Adrenal gland (tissue), 12 donors: ENCODE results near the gene ZDHHC19. TPM values are rescaled to one million over a fixed set of nuclear protein-coding genes. Genes with fewer than 3 reads are reported as not detected.
"Not testable (repeated sequence)": the region's sequence is repeated elsewhere in the genome, so short reads cannot be mapped to it uniquely, and the experiment has no call there.

Experiments
- DNase-seq, 7 donors: peaks; one replicate each; pipeline ENCODE4 v3.0.0-alpha.2; 2019 to 2020
- H3K27ac ChIP-seq, 5 donors: fragments of 200-600 bp; sonication (generic) in 4 of 5; 1 replicate in 3 of 5; 2 replicates in 2 of 5; pipeline versions ENCODE4 v1.5.1 to v1.8.0; 2016 to 2020; ENCODE audit warnings: mild to moderate bottlenecking in 1 of 5
- H3K27me3 ChIP-seq: fragments of 200-600 bp; 2 replicates; pipeline ENCODE4 v1.8.0; 2021
- H3K36me3 ChIP-seq, 2 donors: fragments of 200-600 bp; replicated peaks in 1 of 2; 1 replicate in 1 of 2; 2 replicates in 1 of 2; pipeline versions ENCODE4 v1.5.1 to v1.8.0; 2018 to 2022
- H3K4me1 ChIP-seq, 2 donors: fragments of 200-600 bp; replicated peaks in 1 of 2; 1 replicate in 1 of 2; 2 replicates in 1 of 2; pipeline versions ENCODE4 v1.5.1 to v1.8.0; 2018 to 2021
- H3K4me3 ChIP-seq, 4 donors: fragments of 200-600 bp; sonication (generic) in 3 of 4; one replicate each; pipeline ENCODE4 v1.5.1; 2016 to 2018
- H3K9me3 ChIP-seq, 3 donors: fragments of 200-600 bp; sonication (generic) in 1 of 3; replicated peaks in 1 of 3; 1 replicate in 2 of 3; 2 replicates in 1 of 3; pipeline versions ENCODE4 v1.5.1 to v1.8.0; 2016 to 2021
- POLR2A ChIP-seq, 2 donors: fragments of 450-650 bp; IDR thresholded peaks; one replicate each; pipeline ENCODE4 v1.6.1; 2017; ENCODE audit warnings: antibody characterized with exemption in 2 of 2, mild to moderate bottlenecking in 2 of 2, moderate library complexity in 1 of 2
- WGBS, 4 donors: extraction: QIAGEN DNeasy Blood & Tissue Kit in 2 of 4; methylation state at CpG; one replicate each; pipeline versions ENCODE4 v1.1.5 to v1.1.7; 2013 to 2017; 5-methylcytosine and 5-hydroxymethylcytosine counted together
- intact Hi-C, 2 donors: fragments of 100-400 bp; cut with DNase I; formaldehyde crosslinking; loops; one replicate each; pipeline versions ENCODE4 v1.14.1 to v1.15.0; 2022 to 2023
- polyA plus RNA-seq, 3 donors: library from polyadenylated mRNA; stranded (reverse); fragments of 200-250 nt in 2 of 3; fragments of 350-450 nt in 1 of 3; fragmentation: Illumina TruSeq in 1 of 3; extraction: RNeasy Lipid Tissue Mini Kit (QIAGEN cat#74804) in 1 of 3; gene quantifications; one replicate each; pipeline ENCODE4 v1.2.3, GENCODE V29; 2013 to 2014
- total RNA-seq, 9 donors: library from RNA; depleted of rRNA in 4 of 9; stranded (reverse); fragments of >200 nt in 4 of 9; fragments of 120-200 nt in 1 of 9; fragmentation: NEBNext Ultra II Directional in 1 of 9; extraction: Animal tissue kit (Norgen Biotek cat#: 25700) in 1 of 9; gene quantifications; one replicate each; pipeline versions ENCODE4 v1.1.0 to v1.2.4, GENCODE V29; 2013 to 2023
- TF ChIP-seq, protein P1 (sequence below), 6 experiments: fragments of 450-650 bp in 4 of 6; fragments of 200-600 bp in 2 of 6; sonication (generic) in 1 of 6; IDR thresholded peaks; 1 replicate in 5 of 6; 2 replicates in 1 of 6; pipeline versions ENCODE4 v1.5.1 to v1.8.0; 2016 to 2021; ENCODE audit warnings: antibody characterized with exemption in 6 of 6, mild to moderate bottlenecking in 2 of 6, moderate library complexity in 1 of 6
- donor health status: healthy with polysubstance abuse.
- donor health status: Bipolar disorder and iron deficiency.
- donor health status: DM: yes; HTN: yes; CAD: no.
- donor health status: DM: no; HTN: no; CAD: no.
- donor health status: DM: no; HTN: no; CAD: no.
- donor health status: DM: yes; HTN: yes; CAD: no.

ZDHHC19 gene
- total and polyA plus RNA-seq, 12 donors: 3.0 to 59.2 (median 7.4) TPM; not detected in 1

- Histone ChIP-seq H3K36me3 (no peaks in the 10 kb centered on the region), H3K27me3 (no peaks in the 10 kb centered on the region), H3K9me3 (no peaks in the 10 kb centered on the region), H3K27ac (peak overlapping the region in 1 of 5 donors; percentile 62), H3K4me1 (no peaks in the 10 kb centered on the region), H3K4me3 (no peak overlapping the region)
- peak in 1 of 7 donors; percentile 69 for DNase-seq
- intact Hi-C loops: no loop called here
- TF ChIP-seq POLR2A (IDR thresholded peaks at IDR 0.05): no peak
- TF ChIP-seq, protein P1, sequence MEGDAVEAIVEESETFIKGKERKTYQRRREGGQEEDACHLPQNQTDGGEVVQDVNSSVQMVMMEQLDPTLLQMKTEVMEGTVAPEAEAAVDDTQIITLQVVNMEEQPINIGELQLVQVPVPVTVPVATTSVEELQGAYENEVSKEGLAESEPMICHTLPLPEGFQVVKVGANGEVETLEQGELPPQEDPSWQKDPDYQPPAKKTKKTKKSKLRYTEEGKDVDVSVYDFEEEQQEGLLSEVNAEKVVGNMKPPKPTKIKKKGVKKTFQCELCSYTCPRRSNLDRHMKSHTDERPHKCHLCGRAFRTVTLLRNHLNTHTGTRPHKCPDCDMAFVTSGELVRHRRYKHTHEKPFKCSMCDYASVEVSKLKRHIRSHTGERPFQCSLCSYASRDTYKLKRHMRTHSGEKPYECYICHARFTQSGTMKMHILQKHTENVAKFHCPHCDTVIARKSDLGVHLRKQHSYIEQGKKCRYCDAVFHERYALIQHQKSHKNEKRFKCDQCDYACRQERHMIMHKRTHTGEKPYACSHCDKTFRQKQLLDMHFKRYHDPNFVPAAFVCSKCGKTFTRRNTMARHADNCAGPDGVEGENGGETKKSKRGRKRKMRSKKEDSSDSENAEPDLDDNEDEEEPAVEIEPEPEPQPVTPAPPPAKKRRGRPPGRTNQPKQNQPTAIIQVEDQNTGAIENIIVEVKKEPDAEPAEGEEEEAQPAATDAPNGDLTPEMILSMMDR (IDR thresholded peaks at IDR 0.05): no peak
- 52 to 69% (median 53%) methylated on average over 30 to 31 of the region's 31 CpGs for WGBS, 4 donors
These were observed 24.3 kb downstream of the ZDHHC19 start for GRCh38 chr3:196186651-196187573.

DNA sequence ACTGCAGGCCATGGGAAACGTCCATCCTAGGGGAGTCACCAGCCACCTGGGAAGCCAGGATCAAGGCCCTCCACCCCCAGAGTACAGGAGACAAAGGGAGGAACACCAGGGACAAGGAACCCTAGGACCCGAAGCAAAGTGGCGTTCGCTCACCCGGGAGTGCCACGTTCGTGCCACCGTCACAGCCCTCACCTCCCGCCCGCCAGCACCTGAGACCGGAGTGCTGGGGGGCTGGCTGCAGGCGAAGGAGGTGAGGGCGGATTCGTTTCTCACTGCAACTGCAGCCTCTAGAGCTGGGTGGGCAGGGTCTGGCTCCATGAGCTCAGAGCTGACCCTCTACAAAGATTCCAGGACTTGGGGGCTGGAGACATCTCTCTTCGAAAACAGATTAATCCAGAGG, 26.3 kb downstream of the ZDHHC19 start:
- Histone ChIP-seq H3K4me3 (no peak overlapping the region), H3K4me1 (no peaks in the 10 kb centered on the region), H3K9me3 (no peaks in the 10 kb centered on the region), H3K36me3 (no peaks in the 10 kb centered on the region), H3K27ac (no peak overlapping the region), H3K27me3 (no peaks in the 10 kb centered on the region)
- WGBS, 4 donors: 88 to 96% (median 92%) methylated on average over 14 to 15 of the region's 15 CpGs
- no peak for TF ChIP-seq POLR2A (IDR thresholded peaks at IDR 0.05)
- TF ChIP-seq, protein P1 (IDR thresholded peaks at IDR 0.05): no peak
- no peak for DNase-seq
- intact Hi-C loops: no loop called here

DNA sequence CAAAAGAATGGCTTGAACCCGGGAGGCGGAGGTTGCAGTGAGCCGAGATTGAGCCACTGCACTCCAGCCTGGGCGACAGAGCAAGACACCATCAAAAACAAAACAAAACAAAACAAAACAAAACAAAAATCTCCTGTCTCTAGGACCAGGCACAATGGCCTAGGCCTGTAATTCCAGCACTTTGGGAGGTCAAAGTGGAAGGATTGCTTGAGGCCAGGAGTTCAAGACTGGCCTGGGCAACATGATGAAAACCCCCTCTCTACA, 27.1 kb downstream of the ZDHHC19 start:
- DNase-seq: not testable (repeated sequence)
- 85 to 94% (median 89%) methylated on average over 4 of the region's 4 CpGs for WGBS, 4 donors

GRCh38 chr3:196181127-196181546, 30.1 kb downstream of the ZDHHC19 start:
- WGBS, 4 donors: 70 to 83% (median 75%) methylated on average over 10 of the region's 10 CpGs
- TF ChIP-seq POLR2A (IDR thresholded peaks at IDR 0.05): no peak
- TF ChIP-seq, protein P1 (IDR thresholded peaks at IDR 0.05): no peak
- H3K27ac ChIP-seq: no peak overlapping the region
- H3K4me3 ChIP-seq: no peak overlapping the region
- no peaks in the 10 kb centered on the region for H3K27me3 ChIP-seq
- no peaks in the 10 kb centered on the region for H3K36me3 ChIP-seq
- DNase-seq: no peak
- no peaks in the 10 kb centered on the region for H3K9me3 ChIP-seq
- H3K4me1 ChIP-seq: no peaks in the 10 kb centered on the region
- intact Hi-C loops: no loop called here

More for the DNA sequence above, 27.1 kb downstream of the ZDHHC19 start:
- intact Hi-C loops, H3K4me3 ChIP-seq, H3K36me3 ChIP-seq, H3K4me1 ChIP-seq, H3K9me3 ChIP-seq, H3K27ac ChIP-seq, H3K27me3 ChIP-seq: not testable (repeated sequence)

DNA sequence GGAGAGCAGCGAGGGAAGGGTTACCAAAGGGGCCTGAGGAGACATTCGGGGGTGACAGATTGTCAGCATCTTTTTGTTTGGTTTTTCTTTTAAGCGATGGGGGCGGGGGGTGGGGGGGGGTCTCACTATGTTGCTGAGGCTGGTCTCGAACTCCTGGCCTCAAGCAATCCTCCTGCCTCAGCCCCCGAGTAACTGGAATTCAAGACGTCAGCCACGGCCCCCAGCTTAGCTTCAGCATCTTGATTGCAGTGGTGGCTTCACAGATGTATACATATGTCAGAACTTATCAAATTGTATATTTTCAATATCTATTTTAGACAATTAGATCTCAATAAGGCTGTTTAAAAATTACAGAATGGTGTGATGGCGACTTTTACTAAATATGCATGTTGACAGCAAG, 30.9 kb downstream of the ZDHHC19 start:
- H3K27ac ChIP-seq: no peak overlapping the region
- TF ChIP-seq, protein P1 (IDR thresholded peaks at IDR 0.05): no peak
- no peak for TF ChIP-seq POLR2A (IDR thresholded peaks at IDR 0.05)

More for the DNA sequence above, 30.9 kb downstream of the ZDHHC19 start:
- no peaks in the 10 kb centered on the region for H3K27me3 ChIP-seq
- H3K9me3 ChIP-seq: no peaks in the 10 kb centered on the region
- H3K36me3 ChIP-seq: no peaks in the 10 kb centered on the region
- WGBS, 4 donors: 67 to 78% (median 77%) methylated on average over 8 to 9 of the region's 9 CpGs
- no peak overlapping the region for H3K4me3 ChIP-seq
- no peaks in the 10 kb centered on the region for H3K4me1 ChIP-seq
- intact Hi-C loops: no loop called here
- DNase-seq: no peak
